ENCODE data around the gene MYLK2. TPM values are rescaled to one million over a fixed set of nuclear protein-coding genes. Genes with fewer than 3 reads are reported as not detected.

The MYLK2 gene
- total and polyA plus RNA-seq, 10 of the 15 experiments (the other 5 are each of a cell fraction or from before 2014, with no cell fraction given): 0.04 to 0.67 (median 0.18) TPM; not detected in 1

GRCh38 chr20:31845300-31845863, 26.2 kb downstream of the MYLK2 start, which contains the start of gene FOXS1 (continued):
- no peak for TF ChIP-seq NR2C1 (IDR thresholded peaks at IDR 0.05)
- no peak for TF ChIP-seq RB1 (IDR thresholded peaks at IDR 0.05; ENCODE audit: borderline replicate concordance)
- no peak for TF ChIP-seq DPF2 (IDR thresholded peaks at IDR 0.05)
- TF ChIP-seq ATF7 (IDR thresholded peaks at IDR 0.05; ENCODE audit: low read depth): no peak
- no peak for TF ChIP-seq SKIL (IDR thresholded peaks at IDR 0.05; ENCODE audit: low read depth, poor library complexity, severe bottlenecking)
- TF ChIP-seq BCL3 (IDR thresholded peaks at IDR 0.05; ENCODE audit: borderline replicate concordance, insufficient read depth, low read depth, low read length, poor library complexity, severe bottlenecking): no peak

GRCh38 chr20:31846793-31847138, 27.6 kb downstream of the MYLK2 start:
- intact Hi-C loops (cut with micrococcal nuclease; ENCODE audit: unreplicated experiment) (loop anchor here (1.0 to 5.0 kb wide), 2 partner anchors 24 to 171 kb away; no protein-coding TSS in a partner anchor), in situ Hi-C loops (cut with MboI) (no loop called here)
- RAD21 ChIA-PET (ENCODE audit: unreplicated experiment): interaction anchor here (1.1 to 1.9 kb wide), 6 partner anchors 9 to 185 kb away, joined by 4 to 25 read pairs (median 4); partner anchors contain the start of gene PDRG1
- POLR2A ChIA-PET: no interaction called here
- no peaks in the 10 kb centered on the region; a peak in 2 of 4 replicates for H3K27me3 ChIP-seq (replicated peaks in 1 of 2; ENCODE audit: control insufficient read depth in 2 of 2, insufficient read depth in 2 of 2, low read length in 1 of 2)
- no TSS peak for BruUV-seq (replicated peaks)
- H3K9ac ChIP-seq (ENCODE audit: control insufficient read depth, insufficient read depth, low read length): no peak overlapping the region
- H3K36me3 ChIP-seq (ENCODE audit: control insufficient read depth in 2 of 2, insufficient read depth in 2 of 2, low read length in 1 of 2): no peaks in the 10 kb centered on the region
- H3K27ac ChIP-seq (ENCODE audit: control insufficient read depth, insufficient read depth): no peak overlapping the region
- no peak overlapping the region for H3K4me3 ChIP-seq
- SMC1A ChIA-PET (ENCODE audit: uncharacterized antibody, unreplicated experiment): interaction anchor here (0.9 to 2.8 kb wide), 10 partner anchors 9 to 249 kb away, joined by 4 to 13 read pairs (median 5); partner anchors contain the start of gene PDRG1
- DNase-seq (ENCODE audit: low read depth, low spot score) (no peak), FAIRE-seq (no peak), ATAC-seq (no peak)
- no peaks in the 10 kb centered on the region for H3K9me3 ChIP-seq (replicated peaks; ENCODE audit: control insufficient read depth, insufficient read depth, low read length)
- peaks cover 5% of the 10 kb centered on the region; the same call in 1 of the 2 replicates for H3K4me1 ChIP-seq (ENCODE audit: control insufficient read depth, insufficient read depth, low read length)
- no peak overlapping the region for H3K4me2 ChIP-seq (ENCODE audit: control insufficient read depth, insufficient read depth)
- TF ChIP-seq ELK1 (IDR thresholded peaks at IDR 0.05; ENCODE audit: low read depth, low read length) (no peak), SMAD5 (IDR thresholded peaks at IDR 0.05; ENCODE audit: low read depth) (no peak), YBX1 (IDR thresholded peaks at IDR 0.05) (no peak)
- no peaks in the 10 kb centered on the region; the same call in 1 of the 2 replicates for H4K20me1 ChIP-seq (ENCODE audit: control insufficient read depth, insufficient read depth)
- no peaks in the 10 kb centered on the region for H3K79me2 ChIP-seq (ENCODE audit: control insufficient read depth, insufficient read depth, low read length)
- H2AFZ ChIP-seq (ENCODE audit: control insufficient read depth, low read depth, low read length): no peak overlapping the region
- WGBS (ENCODE audit: insufficient coverage, insufficient replicate concordance, low lambda C conversion rate, missing lambda C conversion rate): 31% methylated on average over 3 of the region's 3 CpGs
- CTCF ChIA-PET: interaction anchor here (0.6 to 7.3 kb wide), 36 partner anchors 9 to 341 kb away, joined by 3 to 109 read pairs (median 4); partner anchors contain the start of genes MYLK2, PDRG1 and TM9SF4

All from GM12878 (cell line).